ENCODE measurements around the gene EML3. TPM values are rescaled to one million over a fixed set of nuclear protein-coding genes. Genes with fewer than 3 reads are reported as not detected.

Gene EML3
- total and polyA plus RNA-seq, 2 of the 13 experiments (the other 11 are each of a cell fraction or from before 2014, with no cell fraction given): 10.6 to 12.3 TPM

DNA sequence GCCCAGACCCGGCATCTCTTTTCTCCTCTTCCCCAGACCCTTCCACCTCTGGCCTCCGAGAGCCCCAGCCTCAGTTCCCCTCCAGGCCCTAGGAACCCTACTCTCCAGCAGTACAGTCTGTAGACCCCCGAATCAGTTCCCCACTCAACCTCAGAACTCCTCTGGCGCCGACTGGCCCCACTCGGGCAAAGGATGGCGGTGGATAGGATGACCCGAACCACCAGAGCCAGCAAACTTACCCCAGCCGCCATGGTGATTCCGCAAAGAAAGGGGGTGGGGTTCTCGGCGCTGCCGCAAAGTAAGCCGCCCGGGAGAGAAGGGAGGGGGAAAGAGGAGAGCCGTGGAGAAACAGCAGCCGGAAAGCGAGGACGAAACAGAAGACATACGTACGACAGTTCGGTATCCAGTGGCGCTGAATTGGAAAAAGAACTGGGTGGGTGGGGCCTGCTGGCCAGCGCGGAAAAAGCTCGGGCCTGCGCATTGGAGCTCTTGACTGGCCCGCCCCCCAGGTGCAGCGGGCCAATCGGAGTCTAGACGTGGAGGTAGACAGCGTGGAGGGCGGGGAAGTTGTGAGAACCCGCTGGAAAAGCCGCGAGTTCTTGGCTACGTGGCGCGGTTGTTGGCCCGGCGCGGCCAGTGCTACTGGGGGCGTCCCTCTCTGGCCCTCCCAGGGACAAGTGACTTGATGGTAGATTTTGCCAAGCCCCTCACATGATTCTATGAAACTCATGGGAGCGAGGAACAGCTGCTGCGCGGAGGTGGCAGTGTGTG, 38.8 kb downstream of the EML3 start, which contains the start of gene EEF1G (continued):
- TF ChIP-seq, protein P1, sequence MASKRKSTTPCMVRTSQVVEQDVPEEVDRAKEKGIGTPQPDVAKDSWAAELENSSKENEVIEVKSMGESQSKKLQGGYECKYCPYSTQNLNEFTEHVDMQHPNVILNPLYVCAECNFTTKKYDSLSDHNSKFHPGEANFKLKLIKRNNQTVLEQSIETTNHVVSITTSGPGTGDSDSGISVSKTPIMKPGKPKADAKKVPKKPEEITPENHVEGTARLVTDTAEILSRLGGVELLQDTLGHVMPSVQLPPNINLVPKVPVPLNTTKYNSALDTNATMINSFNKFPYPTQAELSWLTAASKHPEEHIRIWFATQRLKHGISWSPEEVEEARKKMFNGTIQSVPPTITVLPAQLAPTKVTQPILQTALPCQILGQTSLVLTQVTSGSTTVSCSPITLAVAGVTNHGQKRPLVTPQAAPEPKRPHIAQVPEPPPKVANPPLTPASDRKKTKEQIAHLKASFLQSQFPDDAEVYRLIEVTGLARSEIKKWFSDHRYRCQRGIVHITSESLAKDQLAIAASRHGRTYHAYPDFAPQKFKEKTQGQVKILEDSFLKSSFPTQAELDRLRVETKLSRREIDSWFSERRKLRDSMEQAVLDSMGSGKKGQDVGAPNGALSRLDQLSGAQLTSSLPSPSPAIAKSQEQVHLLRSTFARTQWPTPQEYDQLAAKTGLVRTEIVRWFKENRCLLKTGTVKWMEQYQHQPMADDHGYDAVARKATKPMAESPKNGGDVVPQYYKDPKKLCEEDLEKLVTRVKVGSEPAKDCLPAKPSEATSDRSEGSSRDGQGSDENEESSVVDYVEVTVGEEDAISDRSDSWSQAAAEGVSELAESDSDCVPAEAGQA (IDR thresholded peaks at IDR 0.05; ENCODE audit: low read depth): no peak
- TF ChIP-seq, protein P1 (CRISPR knock-in tag; IDR thresholded peaks at IDR 0.05; ENCODE audit: borderline replicate concordance): 0 out of 2 replicates have a peak, but pooled peaks have one; percentile 61
- TF ChIP-seq NR2C2 (CRISPR knock-in tag; IDR thresholded peaks at IDR 0.05; ENCODE audit: borderline replicate concordance) (peak; percentile 57; the same call in 1 of the 2 replicates), ZNF20 (CRISPR knock-in tag; IDR thresholded peaks at IDR 0.05) (no peak), KDM6A (CRISPR knock-in tag; IDR thresholded peaks at IDR 0.05; ENCODE audit: low read depth) (no peak), RXRA (CRISPR knock-in tag; IDR thresholded peaks at IDR 0.05) (0 out of 2 replicates have a peak, but pooled peaks have one; percentile 35), GATAD1 (CRISPR knock-in tag; IDR thresholded peaks at IDR 0.05) (peak; percentile 82), ZNF703 (CRISPR knock-in tag; IDR thresholded peaks at IDR 0.05; ENCODE audit: borderline replicate concordance) (no peak), U2AF2 (IDR thresholded peaks at IDR 0.05; ENCODE audit: low read depth, low read length) (no peak), SYNCRIP (IDR thresholded peaks at IDR 0.05; ENCODE audit: insufficient read depth, low read depth, low read length) (no peak), TARDBP (CRISPR knock-in tag; IDR thresholded peaks at IDR 0.05) (peak; percentile 50)
- TF ChIP-seq, protein P2, sequence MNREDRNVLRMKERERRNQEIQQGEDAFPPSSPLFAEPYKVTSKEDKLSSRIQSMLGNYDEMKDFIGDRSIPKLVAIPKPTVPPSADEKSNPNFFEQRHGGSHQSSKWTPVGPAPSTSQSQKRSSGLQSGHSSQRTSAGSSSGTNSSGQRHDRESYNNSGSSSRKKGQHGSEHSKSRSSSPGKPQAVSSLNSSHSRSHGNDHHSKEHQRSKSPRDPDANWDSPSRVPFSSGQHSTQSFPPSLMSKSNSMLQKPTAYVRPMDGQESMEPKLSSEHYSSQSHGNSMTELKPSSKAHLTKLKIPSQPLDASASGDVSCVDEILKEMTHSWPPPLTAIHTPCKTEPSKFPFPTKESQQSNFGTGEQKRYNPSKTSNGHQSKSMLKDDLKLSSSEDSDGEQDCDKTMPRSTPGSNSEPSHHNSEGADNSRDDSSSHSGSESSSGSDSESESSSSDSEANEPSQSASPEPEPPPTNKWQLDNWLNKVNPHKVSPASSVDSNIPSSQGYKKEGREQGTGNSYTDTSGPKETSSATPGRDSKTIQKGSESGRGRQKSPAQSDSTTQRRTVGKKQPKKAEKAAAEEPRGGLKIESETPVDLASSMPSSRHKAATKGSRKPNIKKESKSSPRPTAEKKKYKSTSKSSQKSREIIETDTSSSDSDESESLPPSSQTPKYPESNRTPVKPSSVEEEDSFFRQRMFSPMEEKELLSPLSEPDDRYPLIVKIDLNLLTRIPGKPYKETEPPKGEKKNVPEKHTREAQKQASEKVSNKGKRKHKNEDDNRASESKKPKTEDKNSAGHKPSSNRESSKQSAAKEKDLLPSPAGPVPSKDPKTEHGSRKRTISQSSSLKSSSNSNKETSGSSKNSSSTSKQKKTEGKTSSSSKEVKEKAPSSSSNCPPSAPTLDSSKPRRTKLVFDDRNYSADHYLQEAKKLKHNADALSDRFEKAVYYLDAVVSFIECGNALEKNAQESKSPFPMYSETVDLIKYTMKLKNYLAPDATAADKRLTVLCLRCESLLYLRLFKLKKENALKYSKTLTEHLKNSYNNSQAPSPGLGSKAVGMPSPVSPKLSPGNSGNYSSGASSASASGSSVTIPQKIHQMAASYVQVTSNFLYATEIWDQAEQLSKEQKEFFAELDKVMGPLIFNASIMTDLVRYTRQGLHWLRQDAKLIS (CRISPR knock-in tag; IDR thresholded peaks at IDR 0.05): no peak; the same call in 1 of the 2 replicates
- TF ChIP-seq, protein P3, sequence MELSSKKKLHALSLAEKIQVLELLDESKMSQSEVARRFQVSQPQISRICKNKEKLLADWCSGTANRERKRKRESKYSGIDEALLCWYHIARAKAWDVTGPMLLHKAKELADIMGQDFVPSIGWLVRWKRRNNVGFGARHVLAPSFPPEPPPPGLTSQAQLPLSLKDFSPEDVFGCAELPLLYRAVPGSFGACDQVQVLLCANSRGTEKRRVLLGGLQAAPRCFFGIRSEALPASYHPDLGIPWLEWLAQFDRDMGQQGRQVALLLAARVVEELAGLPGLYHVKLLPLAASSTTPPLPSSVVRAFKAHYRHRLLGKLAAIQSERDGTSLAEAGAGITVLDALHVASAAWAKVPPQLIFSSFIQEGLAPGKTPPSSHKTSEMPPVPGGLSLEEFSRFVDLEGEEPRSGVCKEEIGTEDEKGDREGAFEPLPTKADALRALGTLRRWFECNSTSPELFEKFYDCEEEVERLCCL (CRISPR knock-in tag; IDR thresholded peaks at IDR 0.05; ENCODE audit: borderline replicate concordance): no peak
- TF ChIP-seq, protein P4, sequence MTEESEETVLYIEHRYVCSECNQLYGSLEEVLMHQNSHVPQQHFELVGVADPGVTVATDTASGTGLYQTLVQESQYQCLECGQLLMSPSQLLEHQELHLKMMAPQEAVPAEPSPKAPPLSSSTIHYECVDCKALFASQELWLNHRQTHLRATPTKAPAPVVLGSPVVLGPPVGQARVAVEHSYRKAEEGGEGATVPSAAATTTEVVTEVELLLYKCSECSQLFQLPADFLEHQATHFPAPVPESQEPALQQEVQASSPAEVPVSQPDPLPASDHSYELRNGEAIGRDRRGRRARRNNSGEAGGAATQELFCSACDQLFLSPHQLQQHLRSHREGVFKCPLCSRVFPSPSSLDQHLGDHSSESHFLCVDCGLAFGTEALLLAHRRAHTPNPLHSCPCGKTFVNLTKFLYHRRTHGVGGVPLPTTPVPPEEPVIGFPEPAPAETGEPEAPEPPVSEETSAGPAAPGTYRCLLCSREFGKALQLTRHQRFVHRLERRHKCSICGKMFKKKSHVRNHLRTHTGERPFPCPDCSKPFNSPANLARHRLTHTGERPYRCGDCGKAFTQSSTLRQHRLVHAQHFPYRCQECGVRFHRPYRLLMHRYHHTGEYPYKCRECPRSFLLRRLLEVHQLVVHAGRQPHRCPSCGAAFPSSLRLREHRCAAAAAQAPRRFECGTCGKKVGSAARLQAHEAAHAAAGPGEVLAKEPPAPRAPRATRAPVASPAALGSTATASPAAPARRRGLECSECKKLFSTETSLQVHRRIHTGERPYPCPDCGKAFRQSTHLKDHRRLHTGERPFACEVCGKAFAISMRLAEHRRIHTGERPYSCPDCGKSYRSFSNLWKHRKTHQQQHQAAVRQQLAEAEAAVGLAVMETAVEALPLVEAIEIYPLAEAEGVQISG (CRISPR knock-in tag; IDR thresholded peaks at IDR 0.05): peak; percentile 72; the same call in 1 of the 2 replicates

Data from HepG2 (cell line).